ENCODE measurements around the gene DNAH3.

- TF ChIP-seq POLR2A (IDR thresholded peaks at IDR 0.05) (no peak), CTCF (IDR thresholded peaks at IDR 0.05) (no peak)
These were observed 112.9 kb downstream of the DNAH3 start for GRCh38 chr16:21037736-21038135.
